Measurements from ENCODE around the gene RNASET2.

The RNASET2 gene

DNA sequence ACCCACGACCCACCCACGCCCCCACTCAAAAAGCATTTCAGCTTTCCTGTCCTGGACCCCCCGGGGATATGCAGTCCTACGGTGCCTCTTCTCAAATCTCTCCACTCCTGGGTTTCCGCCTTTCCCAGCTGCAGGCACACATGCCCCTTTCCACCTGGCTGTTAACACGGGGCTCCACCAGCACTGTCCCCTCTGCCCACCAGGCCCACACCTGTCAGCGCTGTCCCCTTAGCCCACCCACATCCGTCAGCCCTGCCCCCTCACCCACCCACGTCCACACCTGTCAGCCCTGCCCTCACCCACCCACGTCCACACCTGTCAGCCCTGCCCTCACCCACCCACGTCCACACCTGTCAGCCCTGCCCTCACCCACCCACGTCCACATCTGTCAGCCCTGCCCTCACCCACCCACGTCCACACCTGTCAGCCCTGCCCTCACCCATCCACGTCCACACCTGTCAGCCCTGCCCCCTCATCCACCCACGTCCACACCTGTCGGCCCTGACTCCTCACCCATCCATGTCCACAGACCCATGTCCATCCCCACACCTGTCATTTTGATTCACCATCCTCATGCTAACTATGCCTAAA lies 11.6 kb downstream of the RNASET2 start:
- DNase-seq: no peak

DNA sequence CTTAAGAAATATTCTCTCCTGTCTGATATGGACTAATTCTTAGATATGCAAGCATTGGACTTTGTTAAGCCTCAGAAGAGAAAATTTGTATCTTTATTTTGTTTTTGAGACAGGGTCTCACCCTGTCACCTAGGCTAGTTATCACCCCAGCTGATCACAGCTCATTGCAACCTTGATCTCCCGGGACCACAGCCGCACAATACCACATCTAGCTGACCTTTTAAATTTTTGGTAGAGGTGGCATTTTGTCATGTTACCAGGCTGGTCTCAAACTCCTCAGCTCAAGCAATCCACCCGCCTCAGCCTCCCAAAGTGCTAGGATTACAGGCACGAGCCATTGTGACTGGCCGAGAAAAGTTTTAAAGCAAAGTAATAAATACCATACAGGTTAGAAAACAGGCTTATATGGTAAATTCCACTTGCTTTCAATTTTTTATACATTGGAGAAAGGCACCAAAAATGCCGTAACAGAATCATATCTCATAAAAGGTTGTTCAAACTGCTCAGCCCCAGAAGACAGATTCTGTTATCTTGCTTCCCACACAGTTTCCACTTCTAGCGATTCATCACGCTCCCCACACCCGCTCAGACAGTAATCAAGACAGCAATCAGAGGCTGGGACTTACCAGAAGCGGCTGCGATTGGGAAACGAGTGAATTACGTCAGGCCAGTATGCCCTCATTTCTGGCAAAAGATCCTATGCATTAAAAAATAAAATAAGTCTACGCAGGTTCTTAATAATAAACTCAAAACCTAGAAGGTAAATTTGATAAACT lies 13.8 kb downstream of the RNASET2 start:
- no peak for DNase-seq

GRCh38 chr6:166940643-166941068 lies 15.7 kb downstream of the RNASET2 start:
- peak; percentile 55 for DNase-seq

DNA sequence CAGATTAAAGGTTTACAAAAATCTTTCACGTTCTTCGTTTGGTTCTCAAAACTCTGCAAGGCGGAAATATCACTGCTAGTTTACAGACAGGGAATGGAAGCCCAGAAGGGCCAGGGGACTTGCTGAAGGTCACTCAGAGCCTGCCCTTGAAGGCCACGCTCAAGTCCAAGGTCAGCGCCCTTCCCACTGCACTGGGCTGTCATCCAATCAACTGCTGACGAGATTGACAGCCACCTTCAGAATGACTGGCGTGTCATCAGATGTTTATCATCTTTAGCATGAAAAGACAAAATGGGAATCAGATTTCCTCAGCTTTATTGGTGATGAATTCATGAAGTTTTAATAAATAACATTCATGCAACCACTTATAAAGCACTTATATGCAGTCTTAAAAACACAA lies 16.5 kb downstream of the RNASET2 start:
- DNase-seq: no peak

GRCh38 chr6:166939345-166939744 lies 17.0 kb downstream of the RNASET2 start:
- no peak for DNase-seq

DNA sequence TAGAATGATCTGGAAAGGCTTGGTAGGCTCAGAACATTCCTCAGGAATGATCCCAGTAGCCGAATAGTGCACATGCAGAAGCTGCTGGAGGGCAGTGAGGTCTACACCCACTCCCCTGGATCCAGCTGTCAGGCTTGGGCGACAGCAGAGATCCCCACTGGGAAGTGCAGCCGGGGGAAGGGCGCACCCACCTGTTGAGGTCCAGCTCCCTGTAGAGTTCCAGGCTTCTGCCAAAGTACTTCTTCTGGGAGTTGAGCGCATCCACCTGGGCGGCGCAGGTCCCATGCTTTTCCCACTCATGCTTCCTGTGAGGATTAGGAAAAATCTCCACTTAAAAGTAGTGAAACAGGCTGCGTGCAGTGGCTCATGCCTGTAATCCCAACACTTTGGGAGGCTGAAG lies 17.6 kb downstream of the RNASET2 start:
- no peak for DNase-seq

GRCh38 chr6:166938150-166938549 lies 18.2 kb downstream of the RNASET2 start:
- no peak for DNase-seq

DNA sequence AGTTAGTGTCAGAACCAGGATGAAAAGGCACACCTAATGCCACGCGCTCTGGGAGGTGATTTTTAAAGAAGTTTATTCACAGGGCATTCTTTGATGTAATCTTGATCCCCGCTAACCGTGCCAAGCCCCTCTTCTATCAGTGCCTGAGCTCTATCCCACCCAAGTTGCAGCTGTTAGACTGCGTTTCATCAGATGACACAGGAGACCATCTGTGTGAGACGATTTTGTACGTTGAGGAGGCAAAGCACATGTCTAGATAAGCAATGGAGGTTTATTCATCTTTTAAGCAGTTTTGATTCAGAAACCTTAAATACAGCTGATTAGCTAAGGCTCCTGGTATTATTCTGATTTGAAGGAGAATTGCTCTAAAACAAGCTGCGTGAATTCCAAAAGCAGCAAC lies 18.6 kb downstream of the RNASET2 start:
- DNase-seq: no peak

GRCh38 chr6:166936079-166936787 lies 20.1 kb downstream of the RNASET2 start:
- DNase-seq: no peak

GRCh38 chr6:166935353-166935752 lies 21.0 kb downstream of the RNASET2 start:
- DNase-seq: no peak

DNA sequence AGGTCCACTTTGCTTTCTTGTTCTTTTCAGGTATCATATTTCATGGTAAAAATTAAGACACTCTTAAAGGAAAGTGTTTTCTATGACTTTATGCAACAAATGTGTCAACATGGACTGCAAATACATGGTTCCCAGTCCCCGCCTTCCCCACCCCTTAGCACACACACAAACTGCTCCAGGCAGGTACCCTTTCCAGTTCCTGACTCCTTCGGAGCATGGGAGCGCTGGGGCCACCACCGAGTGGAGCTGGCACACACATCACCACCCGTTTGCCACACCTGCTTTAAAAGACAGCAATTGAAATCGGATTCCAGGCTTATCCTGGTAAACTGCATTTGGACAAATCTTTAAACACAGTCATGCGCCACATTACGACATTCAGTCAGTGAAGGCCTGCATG lies 22.2 kb downstream of the RNASET2 start:
- DNase-seq: no peak

- DNase-seq: no peak
These were observed 23.0 kb downstream of the RNASET2 start for GRCh38 chr6:166933396-166933795.

DNA sequence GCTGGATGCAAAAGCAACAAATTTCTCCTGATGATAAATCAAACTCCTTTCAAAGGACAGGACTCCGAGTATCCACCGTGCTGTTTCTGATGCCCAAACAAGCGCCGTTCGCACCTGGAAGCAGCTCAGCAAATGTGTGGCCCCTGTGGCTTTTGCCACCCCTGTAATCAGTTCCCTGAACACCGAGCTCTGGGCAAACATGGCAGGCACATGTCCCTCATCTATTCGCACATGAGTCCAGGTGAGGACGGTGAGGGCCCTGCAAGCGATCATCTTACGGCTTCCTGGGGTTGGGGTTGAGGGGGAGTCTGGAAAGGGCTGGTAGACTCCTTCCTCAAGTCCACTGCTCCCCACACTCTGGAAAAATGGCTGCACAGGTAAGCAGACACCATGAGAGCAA lies 23.7 kb downstream of the RNASET2 start:
- DNase-seq: no peak

DNA sequence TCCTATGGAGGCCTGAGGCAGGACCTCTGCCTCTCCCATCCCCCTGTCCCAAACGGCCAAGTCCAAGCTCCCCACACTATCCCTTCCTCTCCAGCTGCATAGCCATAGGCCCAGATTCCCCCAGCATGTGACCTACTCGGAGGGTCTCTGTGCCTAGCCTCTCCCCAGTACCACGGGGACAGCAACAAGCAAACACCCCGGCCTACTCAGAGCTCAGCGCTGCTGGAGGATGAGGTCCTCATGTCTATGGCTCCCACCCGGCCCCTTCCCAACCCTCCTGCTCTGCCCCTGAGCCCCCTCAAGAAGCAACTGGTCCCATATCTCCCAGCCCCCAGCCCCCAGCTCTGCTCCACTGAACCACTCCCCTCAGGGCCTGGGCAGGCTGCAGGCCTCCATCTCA lies 24.2 kb downstream of the RNASET2 start:
- DNase-seq: no peak

GRCh38 chr6:166931426-166931970 lies 24.9 kb downstream of the RNASET2 start:
- no peak for DNase-seq

DNA sequence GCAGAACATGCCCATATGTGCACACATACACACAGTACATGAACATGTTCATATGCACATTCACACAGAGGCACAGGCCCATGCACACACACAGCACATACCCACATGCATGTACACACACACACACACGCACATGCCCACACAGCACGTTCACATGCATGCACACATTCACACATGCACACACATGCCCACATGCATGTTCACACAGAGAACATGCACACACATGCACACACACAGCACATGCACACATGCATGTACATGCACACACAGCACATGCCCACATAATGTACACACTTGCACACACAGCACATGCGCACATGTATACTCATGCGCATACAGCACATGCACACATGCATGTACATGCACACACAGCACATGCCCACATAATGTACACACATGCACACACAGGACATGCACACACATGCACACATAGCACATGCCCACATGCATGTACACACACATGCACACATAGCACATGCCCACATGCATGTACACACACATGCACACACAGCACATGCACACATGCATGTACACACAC lies 25.9 kb downstream of the RNASET2 start:
- no peak for DNase-seq

DNA sequence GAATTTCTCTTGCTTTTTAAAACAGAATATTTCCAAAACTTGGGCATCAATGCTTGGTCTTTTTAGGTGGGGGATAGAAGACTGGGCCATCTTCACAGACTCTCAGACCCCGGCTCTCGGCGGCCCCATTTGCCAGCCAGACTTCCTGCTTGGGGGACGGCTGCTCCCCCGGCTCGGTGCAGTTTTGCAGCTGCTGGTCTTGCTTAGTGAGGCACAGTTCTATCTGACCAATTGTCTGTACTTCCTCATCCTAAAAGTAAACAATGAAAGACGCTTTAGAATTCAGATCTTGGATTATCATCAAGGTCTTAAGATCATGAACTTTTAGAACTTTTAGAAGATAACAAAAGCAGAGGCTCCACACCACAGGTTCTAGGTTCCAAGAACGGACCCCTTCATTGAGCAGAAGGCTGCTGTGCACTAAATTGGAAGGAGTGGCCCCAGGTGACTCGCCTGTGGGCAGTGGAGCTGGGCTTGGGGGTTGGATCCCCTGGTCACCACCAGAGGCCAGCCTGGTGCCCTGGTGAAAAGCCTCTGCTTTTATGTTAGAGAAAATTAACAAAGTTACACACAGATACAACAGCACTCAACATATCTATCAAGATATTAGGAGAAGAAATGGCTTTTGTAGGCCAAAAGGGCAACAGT lies 26.7 kb downstream of the RNASET2 start:
- DNase-seq: no peak

DNA sequence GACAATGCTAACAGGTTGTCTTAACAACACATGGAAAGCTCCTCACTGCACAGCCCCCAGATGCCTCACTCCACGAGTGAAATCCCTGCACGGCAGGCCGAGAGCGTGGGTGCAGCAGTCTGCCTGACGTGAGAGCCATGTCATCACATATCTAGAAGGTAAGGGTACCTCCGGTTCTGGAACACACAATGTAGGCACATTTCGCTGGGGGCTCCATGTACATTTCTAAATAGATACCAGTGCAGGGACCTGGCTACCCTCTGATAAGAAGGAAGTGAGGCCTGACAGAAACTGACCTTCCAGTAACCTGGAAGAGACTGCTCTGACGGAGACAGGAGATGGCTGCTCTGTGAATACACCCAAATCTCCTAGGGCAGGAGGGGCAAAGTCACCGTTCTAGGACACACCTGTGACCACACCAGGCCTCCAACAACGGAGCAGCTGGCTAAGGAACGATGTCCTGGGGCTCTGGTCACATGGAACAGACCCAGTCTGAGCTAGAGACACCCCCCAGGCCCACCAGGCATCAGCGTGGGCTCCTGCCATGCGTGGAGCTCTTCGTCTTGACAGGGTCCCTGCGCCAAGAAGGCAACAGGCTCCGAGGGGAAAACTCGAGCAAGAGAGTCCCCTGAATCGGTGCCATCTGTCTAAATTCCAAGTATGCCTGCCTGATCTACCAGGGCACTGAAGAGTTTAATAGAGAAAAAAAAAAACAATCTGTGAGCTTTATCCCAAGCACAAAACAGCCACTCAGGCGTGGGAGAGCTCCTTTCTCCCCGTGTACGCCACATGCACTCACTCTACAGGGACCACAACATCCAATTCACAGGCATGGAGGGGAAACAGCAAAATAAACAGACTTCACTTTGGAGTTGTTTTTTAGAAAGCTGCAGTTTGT lies 27.5 kb downstream of the RNASET2 start:
- no peak for DNase-seq

DNA sequence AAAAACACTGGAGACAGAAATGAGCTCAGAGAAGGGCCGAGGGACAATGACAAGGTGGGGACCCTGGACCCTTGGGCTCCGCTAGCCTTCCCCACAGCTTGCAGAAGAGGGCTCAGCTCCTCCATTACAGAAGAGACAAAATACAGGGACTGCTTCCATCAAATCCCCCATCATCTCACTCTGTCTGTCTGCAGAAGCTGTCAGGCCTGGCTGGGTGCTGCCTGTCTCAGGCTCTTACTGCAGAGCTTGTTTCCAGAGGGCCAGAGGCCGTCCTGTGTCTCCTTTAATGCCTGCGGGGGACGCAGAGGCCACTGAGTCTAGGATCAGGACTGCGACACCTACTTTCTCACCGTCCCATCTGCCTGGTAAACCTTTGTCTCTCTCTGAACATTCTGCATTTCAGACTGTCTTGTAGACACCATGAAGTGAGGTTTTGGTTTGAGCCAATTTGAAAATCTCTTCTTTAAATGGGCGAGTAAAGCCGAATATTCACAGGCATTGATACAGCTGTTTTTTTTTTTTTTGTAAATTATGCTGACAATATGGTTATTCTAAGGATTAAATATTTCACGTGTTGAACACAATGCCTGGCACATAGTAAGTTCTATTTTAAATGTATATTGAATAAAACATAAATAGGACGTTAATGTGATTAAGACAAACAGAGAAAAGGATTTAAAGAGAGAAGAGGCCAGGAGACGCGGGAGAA lies 28.3 kb downstream of the RNASET2 start:
- no peak for DNase-seq

GRCh38 chr6:166927240-166927934 lies 29.0 kb downstream of the RNASET2 start:
- no peak for DNase-seq

GRCh38 chr6:166926748-166927147 lies 29.6 kb downstream of the RNASET2 start:
- no peak for DNase-seq

All from EL (cell line).